GM12892 (cell line): Measurements from ENCODE around the gene UNC45B.
"Not testable (repeated sequence)": the region's sequence is repeated elsewhere in the genome, so short reads cannot be mapped to it uniquely, and the experiment has no call there.

ENCODE experiments used
- DNase-seq: peaks from one replicate; pipeline ENCODE4 v3.0.0; 2011; ENCODE audit not compliant: insufficient read length
- FAIRE-seq: peaks from 2 replicates; lab custom pipeline; 2011; peaks lifted over from hg19 to GRCh38; lab: Jason Lieb, UNC
- POLR2A ChIP-seq: IDR thresholded peaks from 2 replicates; pipeline ENCODE4 v1.6.1; 2011; ENCODE audit warnings: low read depth, low read length, control low read depth
- POLR2AphosphoS5 ChIP-seq: IDR thresholded peaks from 2 replicates; pipeline ENCODE4 v1.6.1; 2011; ENCODE audit warnings: low read depth, low read length, control low read depth
- TAF1 ChIP-seq: IDR thresholded peaks from 2 replicates; pipeline ENCODE4 v1.6.1; 2011; ENCODE audit warnings: low read depth, mild to moderate bottlenecking, control low read depth, low read length, borderline replicate concordance

UNC45B gene

GRCh38 chr17:35162755-35163154 lies 15.1 kb downstream of the UNC45B start:
- FAIRE-seq (no peak), DNase-seq (no peak)
- TF ChIP-seq TAF1 (no peak), POLR2A (no peak), POLR2AphosphoS5 (no peak)

GRCh38 chr17:35163886-35164285 lies 16.3 kb downstream of the UNC45B start:
- no peak for DNase-seq
- TF ChIP-seq POLR2AphosphoS5, result no peak
- TF ChIP-seq TAF1, result no peak
- TF ChIP-seq POLR2A, result no peak
- no peak for FAIRE-seq

- DNase-seq (no peak), FAIRE-seq (no peak)
- TF ChIP-seq TAF1, result no peak
- no peak for TF ChIP-seq POLR2A
- no peak for TF ChIP-seq POLR2AphosphoS5
Observed at GRCh38 chr17:35164716-35165115, 17.1 kb downstream of the UNC45B start.

GRCh38 chr17:35166526-35166925 lies 18.9 kb downstream of the UNC45B start:
- DNase-seq (no peak), FAIRE-seq (no peak)
- TF ChIP-seq TAF1, result no peak
- TF ChIP-seq POLR2A, result no peak
- no peak for TF ChIP-seq POLR2AphosphoS5

- TF ChIP-seq POLR2AphosphoS5 (no peak), TAF1 (no peak), POLR2A (no peak)
- no peak for DNase-seq
- FAIRE-seq, result no peak
Observed at GRCh38 chr17:35167046-35167445, 19.4 kb downstream of the UNC45B start.

- DNase-seq (no peak), FAIRE-seq (no peak)
- TF ChIP-seq POLR2AphosphoS5, result no peak
- TF ChIP-seq POLR2A, result no peak
- TF ChIP-seq TAF1, result no peak
Observed at GRCh38 chr17:35167666-35168065, 20.0 kb downstream of the UNC45B start.

- FAIRE-seq, result no peak
- DNase-seq, result no peak
Observed at GRCh38 chr17:35169835-35170363, 22.3 kb downstream of the UNC45B start.

GRCh38 chr17:35170968-35171771 lies 23.6 kb downstream of the UNC45B start:
- no peak for FAIRE-seq

More at GRCh38 chr17:35169835-35170363, 22.3 kb downstream of the UNC45B start:
- TF ChIP-seq POLR2A (no peak), TAF1 (no peak), POLR2AphosphoS5 (no peak)

GRCh38 chr17:35171834-35172233 lies 24.2 kb downstream of the UNC45B start:
- TF ChIP-seq POLR2AphosphoS5 (no peak), TAF1 (no peak), POLR2A (no peak)
- FAIRE-seq (no peak), DNase-seq (no peak)

More at GRCh38 chr17:35170968-35171771, 23.6 kb downstream of the UNC45B start:
- no peak for DNase-seq
- no peak for TF ChIP-seq POLR2AphosphoS5
- TF ChIP-seq POLR2A, result no peak

- FAIRE-seq, DNase-seq: not testable (repeated sequence)
Observed at GRCh38 chr17:35172321-35172720, 24.7 kb downstream of the UNC45B start.

- DNase-seq (no peak), FAIRE-seq (peak; percentile 9)
- TF ChIP-seq TAF1 (no peak), POLR2AphosphoS5 (no peak), POLR2A (no peak)
Observed at GRCh38 chr17:35174835-35175334, 27.3 kb downstream of the UNC45B start.
